H1 (cell line): ENCODE results near the gene SH3PXD2A. TPM values are rescaled to one million over a fixed set of nuclear protein-coding genes. Genes with fewer than 3 reads are reported as not detected.

Experiments used
- CTCF ChIA-PET: fragments of 300-600 bp; sonication (Branson Sonifier 250); formaldehyde crosslinking; loops from one replicate; lab custom pipeline; 2021; ENCODE audit not compliant: partially characterized antibody; lab: Charles Lee
- POLR2A ChIA-PET: fragments of 300-600 bp; sonication (Branson Sonifier 250); formaldehyde crosslinking; loops from one replicate; lab custom pipeline; 2021; ENCODE audit warnings: inconsistent platforms; ENCODE audit not compliant: partially characterized antibody; lab: Charles Lee
- DNase-seq, 2 experiments: peaks; one replicate each; pipeline versions ENCODE4 v3.0.0 to v3.0.0-alpha.2; 2010 to 2022; ENCODE audit warnings: low spot score in 2 of 2, low read depth in 1 of 2, mixed read lengths in 1 of 2
- FAIRE-seq: peaks from 2 replicates; lab custom pipeline; 2011; peaks lifted over from hg19 to GRCh38; lab: Jason Lieb, UNC
- H2AFZ ChIP-seq: 2 replicates; pipeline ENCODE4 v1.8.1; 2012; ENCODE audit warnings: low read length, inconsistent platforms
- H2AK5ac ChIP-seq: 2 replicates; pipeline ENCODE4 v1.6.1; 2013; ENCODE audit warnings: low read depth, low read length
- H2BK120ac ChIP-seq: replicated peaks from 2 replicates; pipeline ENCODE3; 2013; ENCODE audit warnings: low read depth, low read length, inconsistent platforms
- H2BK12ac ChIP-seq: 2 replicates; pipeline ENCODE4 v1.6.1; 2013; ENCODE audit warnings: low read depth, low read length
- H2BK15ac ChIP-seq: 2 replicates; pipeline ENCODE4 v1.6.1; 2013; ENCODE audit warnings: low read length
- H2BK20ac ChIP-seq: 2 replicates; pipeline ENCODE4 v1.6.1; 2013; ENCODE audit warnings: low read length
- H2BK5ac ChIP-seq: 2 replicates; pipeline ENCODE4 v1.6.1; 2013; ENCODE audit warnings: low read depth, low read length
- H3K14ac ChIP-seq: 2 replicates; pipeline ENCODE4 v1.6.1; 2013; ENCODE audit warnings: inconsistent platforms; ENCODE audit not compliant: insufficient read length
- H3K18ac ChIP-seq: 2 replicates; pipeline ENCODE4 v1.6.1; 2013; ENCODE audit warnings: low read length; ENCODE audit errors: extremely low read depth
- H3K23ac ChIP-seq: 2 replicates; pipeline ENCODE4 v1.6.1; 2013; ENCODE audit warnings: inconsistent platforms; ENCODE audit not compliant: insufficient read length
- H3K23me2 ChIP-seq: 2 replicates; pipeline ENCODE4 v1.6.1; 2013; ENCODE audit warnings: low read depth, low read length
- H3K27ac ChIP-seq: 2 replicates; pipeline ENCODE4 v1.6.1; 2011; ENCODE audit warnings: low read depth, low read length, inconsistent platforms
- H3K27me3 ChIP-seq, 4 experiments: replicated peaks in 1 of 4; 1 replicate in 1 of 4; 2 replicates in 3 of 4; pipeline versions ENCODE4 v1.6.1 to v1.8.1; 2011 to 2013; ENCODE audit warnings: low read length in 3 of 4, mild to moderate bottlenecking in 3 of 4, inconsistent platforms in 2 of 4, mixed read lengths in 2 of 4, moderate library complexity in 1 of 4; ENCODE audit not compliant: control insufficient read depth in 3 of 4, insufficient read depth in 3 of 4; ENCODE audit errors: extremely low read depth in 1 of 4
- H3K36me3 ChIP-seq, 4 experiments: 2 replicates each; pipeline versions ENCODE4 v1.6.1 to v1.8.1; 2011 to 2013; ENCODE audit warnings: mild to moderate bottlenecking in 4 of 4, low read length in 3 of 4, moderate library complexity in 2 of 4, control low read depth in 1 of 4, inconsistent platforms in 1 of 4; ENCODE audit not compliant: insufficient read depth in 4 of 4, control insufficient read depth in 2 of 4
- H3K4ac ChIP-seq: replicated peaks from 2 replicates; pipeline ENCODE3; 2013; ENCODE audit warnings: low read length, low read depth, mixed read lengths, inconsistent platforms; ENCODE audit not compliant: insufficient read length
- H3K4me1 ChIP-seq, 4 experiments: replicated peaks in 1 of 4; 1 replicate in 1 of 4; 2 replicates in 3 of 4; pipeline versions ENCODE4 v1.6.1 to v1.8.1; 2011 to 2013; ENCODE audit warnings: low read length in 3 of 4, inconsistent platforms in 2 of 4, mixed read lengths in 1 of 4; ENCODE audit not compliant: insufficient read depth in 4 of 4, control insufficient read depth in 3 of 4
- H3K4me2 ChIP-seq, 2 experiments: 2 replicates each; pipeline versions ENCODE4 v1.6.1 to v1.8.1; 2011 to 2013; ENCODE audit warnings: low read depth in 2 of 2, low read length in 2 of 2, control low read depth in 1 of 2, inconsistent platforms in 1 of 2, mild to moderate bottlenecking in 1 of 2; ENCODE audit not compliant: insufficient read depth in 1 of 2
- H3K4me3 ChIP-seq, 4 experiments: fragments of 200-600, 300-600 bp in 1 of 4; sonication (generic), shearing (Covaris generic), sonication (Bioruptor Twin) in 1 of 4; 2 replicates each; pipeline versions ENCODE4 v1.5.1 to v1.8.1; 2011 to 2016; ENCODE audit warnings: low read length in 4 of 4, low read depth in 3 of 4, control low read depth in 2 of 4, inconsistent platforms in 2 of 4, mild to moderate bottlenecking in 2 of 4, mixed read lengths in 1 of 4, moderate library complexity in 1 of 4; ENCODE audit not compliant: insufficient read depth in 2 of 4; ENCODE audit errors: extremely low read depth in 1 of 4
- H3K56ac ChIP-seq: replicated peaks from 2 replicates; pipeline ENCODE3; 2013; ENCODE audit warnings: low read depth, mild to moderate bottlenecking, mixed read lengths, low read length, inconsistent platforms; ENCODE audit not compliant: insufficient read length
- H3K79me1 ChIP-seq: 2 replicates; pipeline ENCODE4 v1.6.1; 2013; ENCODE audit warnings: low read depth, low read length, control low read depth
- H3K79me2 ChIP-seq, 2 experiments: 2 replicates each; pipeline versions ENCODE4 v1.6.1 to v1.8.1; 2012 to 2013; ENCODE audit warnings: low read length in 2 of 2, mild to moderate bottlenecking in 2 of 2, inconsistent platforms in 1 of 2; ENCODE audit not compliant: insufficient read depth in 2 of 2, control insufficient read depth in 1 of 2
- H3K9ac ChIP-seq, 4 experiments: replicated peaks in 1 of 4; 1 replicate in 1 of 4; 2 replicates in 3 of 4; pipeline versions ENCODE4 v1.6.1 to v1.8.1; 2011 to 2013; ENCODE audit warnings: low read depth in 3 of 4, low read length in 3 of 4, control low read depth in 2 of 4, mild to moderate bottlenecking in 2 of 4, moderate library complexity in 2 of 4, inconsistent platforms in 1 of 4; ENCODE audit errors: extremely low read depth in 1 of 4
- H3K9me3 ChIP-seq, 2 experiments: 2 replicates each; pipeline versions ENCODE4 v1.6.1 to v1.8.1; 2012 to 2013; ENCODE audit warnings: mild to moderate bottlenecking in 2 of 2, moderate library complexity in 2 of 2, control low read depth in 1 of 2, inconsistent platforms in 1 of 2, low read depth in 1 of 2, low read length in 1 of 2, mixed read lengths in 1 of 2; ENCODE audit not compliant: insufficient read depth in 2 of 2
- H4K20me1 ChIP-seq, 2 experiments: replicated peaks in 1 of 2; 2 replicates each; pipeline versions ENCODE3 to v1.8.1; 2011 to 2013; ENCODE audit warnings: inconsistent platforms in 2 of 2, low read length in 2 of 2, mild to moderate bottlenecking in 1 of 2; ENCODE audit not compliant: insufficient read depth in 2 of 2, control insufficient read depth in 1 of 2
- H4K5ac ChIP-seq: 2 replicates; pipeline ENCODE4 v1.6.1; 2013; ENCODE audit warnings: low read length, low read depth, mixed read lengths, inconsistent platforms; ENCODE audit not compliant: insufficient read length
- H4K8ac ChIP-seq: 2 replicates; pipeline ENCODE4 v1.8.0; 2013; ENCODE audit warnings: mild to moderate bottlenecking, moderate library complexity, low read length, inconsistent platforms; ENCODE audit not compliant: insufficient read depth; ENCODE audit errors: extremely low read depth
- H4K91ac ChIP-seq: replicated peaks from 2 replicates; pipeline ENCODE3; 2013; ENCODE audit warnings: low read length, mixed read lengths, inconsistent platforms; ENCODE audit not compliant: insufficient read length
- ASH2L ChIP-seq: fragments of 200-600, 300-600 bp; sonication (generic); IDR thresholded peaks from one replicate; pipeline ENCODE4 v1.7.1; 2017; ENCODE audit warnings: low read length
- BCL11A ChIP-seq, 2 experiments: IDR thresholded peaks; one replicate each; pipeline ENCODE4 v1.6.1; 2011; ENCODE audit warnings: low read depth in 2 of 2, low read length in 2 of 2, mild to moderate bottlenecking in 2 of 2
- CBX8 ChIP-seq: fragments of 300-800, 300-1000 bp; sonication (generic); IDR thresholded peaks from 2 replicates; pipeline ENCODE4 v1.7.1; 2016; ENCODE audit warnings: low read depth, low read length, borderline replicate concordance
- CEBPB ChIP-seq: IDR thresholded peaks from 2 replicates; pipeline ENCODE4 v1.6.1; 2012; ENCODE audit warnings: low read depth, low read length
- CHD1 ChIP-seq: IDR thresholded peaks from 2 replicates; pipeline ENCODE4 v1.6.1; 2012; ENCODE audit warnings: low read depth, low read length, improper control_type of control experiment
- EGR1 ChIP-seq: IDR thresholded peaks from 2 replicates; pipeline ENCODE4 v1.6.1; 2011; ENCODE audit warnings: low read depth, low read length, borderline replicate concordance
- EZH2 ChIP-seq: fragments of 200-600 bp; sonication (generic); IDR thresholded peaks from 2 replicates; pipeline ENCODE4 v1.7.1; 2012; ENCODE audit warnings: low read depth, mild to moderate bottlenecking, moderate library complexity, low read length, inconsistent platforms; ENCODE audit not compliant: severe bottlenecking
- FOSL1 ChIP-seq: IDR thresholded peaks from 2 replicates; pipeline ENCODE4 v1.6.1; 2011; ENCODE audit warnings: mild to moderate bottlenecking, low read depth, low read length, moderate library complexity; ENCODE audit not compliant: insufficient read depth
- GTF2F1 ChIP-seq: IDR thresholded peaks from 2 replicates; pipeline ENCODE4 v1.6.1; 2012; ENCODE audit warnings: low read depth, low read length, improper control_type of control experiment, borderline replicate concordance
- KDM1A ChIP-seq: fragments of 200-600, 300-600 bp; sonication (generic); IDR thresholded peaks from 2 replicates; pipeline ENCODE4 v1.7.1; 2016; ENCODE audit warnings: mild to moderate bottlenecking, low read length, borderline replicate concordance
- WGBS, 2 experiments: shearing (Covaris generic) in 1 of 2; methylation state at CpG; one replicate each; pipeline versions ENCODE4 v1.1.6 to v1.1.7; 2013 to 2015; ENCODE audit warnings: low lambda C conversion rate in 2 of 2, mixed read lengths in 2 of 2, inconsistent platforms in 1 of 2, low coverage in 1 of 2, missing lambda C conversion rate in 1 of 2; ENCODE audit not compliant: insufficient replicate concordance in 2 of 2, insufficient coverage in 1 of 2, insufficient read length in 1 of 2; ENCODE audit errors: extremely low coverage in 1 of 2, missing lambda C conversion rate in 1 of 2; 5-methylcytosine and 5-hydroxymethylcytosine counted together
- polyA plus RNA-seq, 7 experiments: library from polyadenylated mRNA; depleted of rRNA in 3 of 7; stranded (reverse) in 5 of 7; unstranded in 2 of 7; fragments of >200 nt in 5 of 7; fragments of 200-250 nt in 2 of 7; gene quantifications; 1 replicate in 5 of 7; 2 replicates in 1 of 7; 4 replicates in 1 of 7; pipeline versions ENCODE4 v1.2.1 to v1.2.3, GENCODE V29; 2011 to 2013; ENCODE audit warnings: missing spikeins in 2 of 7, mixed read lengths in 2 of 7
- total RNA-seq: library from RNA; stranded (reverse); fragmentation: NEBNext Ultra II Directional; extraction: Animal tissue kit (Norgen Biotek cat#: 25700); gene quantifications from 2 replicates; pipeline ENCODE4 v1.2.1, GENCODE V29; 2021

SH3PXD2A gene
- total and polyA plus RNA-seq, 2 of the 8 experiments (the other 6 are each of a cell fraction or from before 2014, with no cell fraction given): 5.4 to 16.3 TPM

GRCh38 chr10:103784089-103784488 lies 71.3 kb downstream of the SH3PXD2A start:
- Histone ChIP-seq H4K20me1 (no peaks in the 10 kb centered on the region), H3K23me2 (no peaks in the 10 kb centered on the region), H3K79me1 (no peaks in the 10 kb centered on the region), H3K4ac (no peak overlapping the region), H4K5ac (no peak overlapping the region), H2BK15ac (no peak overlapping the region), H4K91ac (no peak overlapping the region), H3K27ac (no peak overlapping the region), H2BK5ac (no peak overlapping the region), H3K4me2 (no peak overlapping the region), H3K14ac (no peak overlapping the region), H2BK12ac (no peak overlapping the region), H2AFZ (no peak overlapping the region), H3K18ac (no peak overlapping the region), H3K36me3 (no peaks in the 10 kb centered on the region), H3K9me3 (no peaks in the 10 kb centered on the region), H2BK120ac (no peak overlapping the region), H3K79me2 (no peaks in the 10 kb centered on the region), H3K56ac (no peak overlapping the region), H2BK20ac (no peak overlapping the region), H3K27me3 (no peaks in the 10 kb centered on the region), H3K9ac (no peak overlapping the region), H3K23ac (no peak overlapping the region), H3K4me3 (no peak overlapping the region), H3K4me1 (peaks cover 0 to 2% (median 0%) of the 10 kb centered on the region in 4 experiments; a peak in 2 of 7 replicates), H2AK5ac (no peak overlapping the region)
- 93% methylated on average over 8 of the region's 8 CpGs; no CpG with 5 or more reads in 1 of the 2 experiments for WGBS, 2 experiments
- ChIA-PET CTCF (interaction anchor here (1.0 to 8.5 kb wide), 8 partner anchors 8 to 70 kb away, joined by 3 to 73 read pairs (median 15); partner anchors contain the start of gene SH3PXD2A), POLR2A (interaction anchor here (1.0 kb wide), 1 partner anchor 29 kb away, joined by 3 read pairs; no protein-coding TSS in a partner anchor)
- no peak for DNase-seq
- no peak for FAIRE-seq
- TF ChIP-seq CEBPB (no peak), KDM1A (no peak), EZH2 (no peak), ASH2L (no peak), FOSL1 (no peak), CHD1 (no peak), CBX8 (no peak), EGR1 (no peak), BCL11A (IDR thresholded peaks at IDR 0.05; ENCODE audit: low read depth in 2 of 2, low read length in 2 of 2) (no peak), GTF2F1 (no peak)
- TF ChIP-seq, all 59 proteins: peak for 0
- no peak overlapping the region for H4K8ac ChIP-seq
